GM04504 (cell line): Measurements from ENCODE around the gene RAB41.
"Not testable (repeated sequence)": the region's sequence is repeated elsewhere in the genome, so short reads cannot be mapped to it uniquely, and the experiment has no call there.

Experiments used
- DNase-seq: peaks from one replicate; pipeline ENCODE4 v3.0.0-alpha.2; 2012; ENCODE audit warnings: low read depth

Gene RAB41

GRCh38 chrX:70281951-70282350 is at the start of gene RAB41:
RAB41 (plus strand) TSS chrX:70282172; CDS start chrX:70282218, 46 bp downstream.
- no peak for DNase-seq

- DNase-seq = no peak
Observed at GRCh38 chrX:70234355-70234754, 47.6 kb upstream of the RAB41 start, which contains the start of gene AWAT1. AWAT1 (plus strand) TSS chrX:70234655; CDS start chrX:70234696, 41 bp downstream.

GRCh38 chrX:70240751-70241150 is 41.2 kb upstream of the RAB41 start:
- no peak for DNase-seq

DNA sequence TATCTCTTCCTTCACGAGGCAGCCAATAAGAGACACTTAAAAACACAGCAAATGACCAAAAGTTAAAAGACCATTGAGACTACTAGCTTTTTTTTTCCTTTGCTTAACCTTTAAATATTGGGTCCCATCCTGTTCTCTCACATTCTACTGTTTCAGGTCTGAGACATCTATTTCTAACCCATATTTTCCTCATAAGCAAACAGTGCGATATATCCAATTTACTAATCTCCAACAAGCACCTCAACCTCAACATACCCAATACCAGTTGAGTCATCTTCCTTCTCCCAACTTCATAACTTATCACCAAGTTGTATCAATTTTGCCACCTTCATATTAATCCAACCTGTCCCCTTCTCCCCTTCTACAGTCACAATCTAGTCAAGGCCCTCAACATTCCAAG is 40.5 kb upstream of the RAB41 start:
- DNase-seq = no peak

GRCh38 chrX:70243601-70244000 is 38.4 kb upstream of the RAB41 start:
- DNase-seq = not testable (repeated sequence)

GRCh38 chrX:70244881-70245280 is 37.1 kb upstream of the RAB41 start:
- no peak for DNase-seq

DNA sequence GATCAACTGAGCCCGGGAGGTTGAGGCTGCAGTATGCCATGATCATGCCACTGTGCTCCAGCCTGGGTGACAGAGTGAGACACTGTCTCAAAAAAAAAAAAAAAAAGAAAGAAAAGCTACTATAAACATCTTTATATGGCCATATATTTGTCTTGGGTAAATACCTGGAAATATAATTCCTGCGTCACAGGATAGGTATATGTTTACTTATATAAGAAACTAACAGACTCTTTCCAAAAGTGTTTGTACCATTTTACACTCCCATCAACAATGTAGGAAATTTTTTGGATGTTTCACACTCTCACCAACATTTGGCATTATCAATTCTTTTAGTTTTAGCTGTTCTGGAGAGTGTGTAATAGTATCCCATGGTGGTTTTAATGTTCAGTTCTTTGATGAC is 34.7 kb upstream of the RAB41 start:
- DNase-seq = no peak

GRCh38 chrX:70252491-70252890 is 29.5 kb upstream of the RAB41 start:
- no peak for DNase-seq

GRCh38 chrX:70253377-70254062 is 28.5 kb upstream of the RAB41 start:
- no peak for DNase-seq

DNA sequence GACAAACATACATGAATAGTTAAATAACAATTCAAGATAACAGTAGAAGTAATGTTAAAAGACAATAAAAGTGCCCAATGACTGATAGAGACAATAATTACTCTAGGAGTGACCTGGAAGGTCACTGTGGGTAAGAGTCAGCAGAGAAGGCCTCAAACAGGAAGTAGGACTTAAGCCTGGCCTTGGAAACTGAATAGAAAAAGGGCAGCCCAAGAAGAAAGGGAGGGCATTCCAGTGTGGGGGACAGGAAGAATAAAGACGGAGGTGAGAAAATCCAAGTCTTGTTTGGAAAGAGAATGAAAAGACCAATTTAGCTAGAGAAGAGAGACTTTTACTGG is 27.9 kb upstream of the RAB41 start:
- no peak for DNase-seq

- no peak for DNase-seq
Observed at GRCh38 chrX:70254909-70255308, 27.1 kb upstream of the RAB41 start.

DNA sequence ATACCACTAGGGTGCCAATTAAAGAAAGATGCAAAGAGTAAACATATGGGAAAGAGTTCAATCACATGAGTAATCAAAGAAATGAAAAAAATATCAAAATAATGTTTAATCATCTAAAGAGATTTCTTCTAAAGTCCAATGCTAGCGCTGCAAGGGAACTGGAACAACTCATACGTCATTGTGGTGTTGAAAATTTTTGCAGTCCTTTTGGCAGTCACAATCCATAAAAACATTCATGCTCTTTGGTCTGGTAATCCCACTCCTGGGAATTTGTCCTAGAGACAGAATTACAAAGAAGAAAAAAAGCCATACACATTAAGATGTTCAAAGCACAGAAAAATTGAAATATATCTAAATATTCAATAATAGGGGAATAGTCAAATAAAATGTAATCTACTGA is 26.5 kb upstream of the RAB41 start:
- no peak for DNase-seq

- no peak for DNase-seq
Observed at GRCh38 chrX:70257423-70258288, 24.3 kb upstream of the RAB41 start.

GRCh38 chrX:70260104-70260503 is 21.9 kb upstream of the RAB41 start, which contains the start of gene P2RY4:
P2RY4 (minus strand) TSS chrX:70260204; CDS start chrX:70259624, 580 bp downstream.
- DNase-seq = no peak

GRCh38 chrX:70262952-70263567 is 18.9 kb upstream of the RAB41 start:
- DNase-seq = no peak

GRCh38 chrX:70264784-70265183 is 17.2 kb upstream of the RAB41 start:
- DNase-seq = no peak

DNA sequence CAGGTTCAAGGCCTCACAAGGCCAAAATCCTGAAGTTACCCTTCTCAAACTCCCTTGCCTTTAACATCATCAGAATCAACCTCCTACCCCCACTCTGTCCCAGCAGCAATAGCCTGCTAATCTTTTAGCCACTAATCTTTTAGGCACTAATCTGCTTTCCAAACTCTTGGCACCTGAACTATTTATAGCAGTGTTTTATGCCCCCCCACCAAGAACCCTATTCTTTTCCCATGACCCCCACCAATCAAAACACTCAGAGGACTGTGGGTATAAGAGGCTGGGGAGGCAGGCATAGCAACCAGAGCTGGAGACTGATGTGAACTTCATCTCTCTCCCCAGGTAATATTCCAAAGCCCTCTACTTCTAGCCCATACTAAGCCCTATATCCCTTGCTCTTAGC is 13.9 kb upstream of the RAB41 start, which contains the start of gene ARR3:
Gene ARR3 (plus strand): TSS at position 301 of the 400 bp plus-strand sequence. CDS start 1,052 bp downstream, outside the sequence.
- no peak for DNase-seq

GRCh38 chrX:70274029-70274428 is 7.9 kb upstream of the RAB41 start:
- DNase-seq = not testable (repeated sequence)

GRCh38 chrX:70279081-70279480 is 2.9 kb upstream of the RAB41 start:
- DNase-seq = no peak

DNA sequence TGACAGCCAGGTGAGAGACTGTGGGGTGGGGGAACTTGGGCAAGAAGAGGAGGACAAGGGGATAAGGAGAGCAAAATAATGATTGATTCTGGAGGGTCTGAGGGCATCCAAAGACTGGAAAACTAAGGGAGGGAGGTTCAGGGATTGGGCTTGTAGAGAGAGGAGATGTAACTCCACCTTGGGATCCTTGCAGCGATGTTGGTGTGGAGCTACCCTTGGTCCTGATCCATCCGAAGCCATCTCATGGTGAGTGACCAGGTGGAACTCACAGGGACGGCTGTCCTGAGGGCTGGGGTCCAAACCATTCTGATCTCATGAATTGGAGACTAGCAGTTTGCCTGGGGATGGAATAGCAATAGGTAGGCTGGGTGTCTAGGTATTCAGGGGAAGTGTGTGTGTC is 1.4 kb upstream of the RAB41 start:
- no peak for DNase-seq

DNA sequence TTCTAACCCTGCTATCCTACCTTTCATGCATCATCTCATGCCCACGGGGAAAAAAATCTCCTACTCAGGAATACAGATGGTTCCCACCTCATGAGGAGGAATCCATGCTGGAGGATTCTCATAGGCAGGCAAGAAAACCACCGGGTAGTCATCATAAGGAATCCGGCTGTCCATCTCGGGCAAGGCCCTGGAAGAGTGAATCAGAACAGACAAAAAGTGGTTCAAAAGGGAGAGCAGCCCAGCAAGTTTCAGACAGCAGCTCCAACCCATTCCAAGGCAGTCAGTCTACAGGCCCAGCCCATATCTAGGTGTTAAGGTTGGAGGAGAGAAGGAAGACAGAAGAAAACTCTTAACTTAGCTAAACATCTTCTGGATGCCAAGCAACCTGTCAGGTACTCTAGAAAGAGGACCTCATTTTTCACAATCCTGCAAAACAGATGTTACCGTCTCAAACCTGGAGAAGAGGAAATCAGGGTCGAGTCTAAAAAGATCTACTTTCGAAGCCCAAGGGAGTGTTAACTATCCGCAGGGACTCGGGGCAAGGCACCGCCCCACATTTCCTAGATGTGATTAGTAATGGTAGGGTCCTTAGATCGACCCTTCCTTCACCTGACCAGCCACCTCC is 7.3 kb downstream of the RAB41 start:
- no peak for DNase-seq
